HUES64 (cell line): ENCODE results near the gene TRMT1.
A peak's percentile ranks its signal among the peaks of the same experiment; 100 is the strongest.

Source experiments
- H3K27ac ChIP-seq: 2 replicates; pipeline ENCODE4 v1.7.0; 2013; ENCODE audit warnings: low read depth, low read length, inconsistent platforms
- H3K27me3 ChIP-seq: 2 replicates; pipeline ENCODE4 v1.6.1; 2013; ENCODE audit warnings: mild to moderate bottlenecking, low read length; ENCODE audit not compliant: insufficient read depth
- H3K36me3 ChIP-seq: 2 replicates; pipeline ENCODE4 v1.6.1; 2013; ENCODE audit warnings: mild to moderate bottlenecking, low read length; ENCODE audit not compliant: insufficient read depth
- H3K4me1 ChIP-seq: 2 replicates; pipeline ENCODE4 v1.6.1; 2013; ENCODE audit warnings: mild to moderate bottlenecking, low read length, moderate library complexity; ENCODE audit not compliant: insufficient read depth
- H3K4me3 ChIP-seq: 2 replicates; pipeline ENCODE4 v1.5.1; 2013; ENCODE audit warnings: mild to moderate bottlenecking, low read length, moderate library complexity
- H3K9ac ChIP-seq: 2 replicates; pipeline ENCODE4 v1.6.1; 2013; ENCODE audit warnings: mild to moderate bottlenecking, low read depth, low read length
- H3K9me3 ChIP-seq: 2 replicates; pipeline ENCODE4 v1.6.1; 2013; ENCODE audit warnings: low read depth, low read length; ENCODE audit not compliant: insufficient read depth
- WGBS: fragments of 150-250, 120-280 bp; methylation state at CpG from one replicate; pipeline ENCODE4 v1.1.7; 2013; ENCODE audit warnings: missing lambda C conversion rate; 5-methylcytosine and 5-hydroxymethylcytosine counted together

The TRMT1 gene

GRCh38 chr19:13120031-13120430 is 3.5 kb upstream of the TRMT1 start:
- WGBS = 83% methylated on average over 9 of the region's 9 CpGs
- H3K4me1 ChIP-seq = peaks cover 32% of the 10 kb centered on the region
- H3K36me3 ChIP-seq = peaks cover 24% of the 10 kb centered on the region
- H3K4me3 ChIP-seq = 0 out of 2 replicates have a peak overlapping the region, but pooled peaks have one; percentile 88
- peak overlapping the region; percentile 66; the same call in 1 of the 2 replicates for H3K27ac ChIP-seq
- H3K9me3 ChIP-seq = no peaks in the 10 kb centered on the region
- H3K27me3 ChIP-seq = no peaks in the 10 kb centered on the region
- no peak overlapping the region for H3K9ac ChIP-seq

DNA sequence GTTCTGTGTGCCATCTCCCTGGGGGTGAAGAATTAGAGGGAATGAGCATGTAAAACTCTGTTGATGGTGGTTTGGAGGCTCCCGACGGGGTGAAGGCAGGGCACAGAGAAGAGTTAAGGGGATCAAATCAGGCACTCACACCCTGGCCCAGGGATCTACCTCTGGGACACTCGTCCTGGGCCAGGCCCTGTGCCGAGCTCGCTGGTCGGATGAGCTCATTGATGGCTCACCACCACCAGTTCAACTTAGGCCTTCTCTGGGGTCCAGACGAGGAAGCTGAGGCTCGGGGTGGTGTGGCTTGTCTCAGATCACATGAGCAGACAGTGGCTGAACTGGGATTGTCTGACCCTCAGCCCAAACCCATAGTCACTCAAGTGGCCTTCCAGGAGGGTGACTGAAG is 3.1 kb upstream of the TRMT1 start:
- 86% methylated on average over 8 of the region's 8 CpGs for WGBS
- no peaks in the 10 kb centered on the region for H3K9me3 ChIP-seq
- H3K4me3 ChIP-seq = peak overlapping the region; percentile 88
- H3K27ac ChIP-seq = peak overlapping the region; percentile 69; the same call in 1 of the 2 replicates
- H3K36me3 ChIP-seq = peaks cover 26% of the 10 kb centered on the region
- peak overlapping the region; percentile 56; the same call in 1 of the 2 replicates for H3K9ac ChIP-seq
- peaks cover 32% of the 10 kb centered on the region for H3K4me1 ChIP-seq
- H3K27me3 ChIP-seq = no peaks in the 10 kb centered on the region

- no peaks in the 10 kb centered on the region for H3K27me3 ChIP-seq
- WGBS = under 1% methylated on average over 57 of the region's 57 CpGs
- H3K9me3 ChIP-seq = no peaks in the 10 kb centered on the region
- H3K4me1 ChIP-seq = peaks cover 32% of the 10 kb centered on the region
- peak overlapping the region; percentile 99 for H3K9ac ChIP-seq
- H3K36me3 ChIP-seq = peaks cover 30% of the 10 kb centered on the region
- peak overlapping the region; percentile 88 for H3K4me3 ChIP-seq
- H3K27ac ChIP-seq = peak overlapping the region; percentile 99
Measured at GRCh38 chr19:13118424-13119193, 2.1 kb upstream of the TRMT1 start.

DNA sequence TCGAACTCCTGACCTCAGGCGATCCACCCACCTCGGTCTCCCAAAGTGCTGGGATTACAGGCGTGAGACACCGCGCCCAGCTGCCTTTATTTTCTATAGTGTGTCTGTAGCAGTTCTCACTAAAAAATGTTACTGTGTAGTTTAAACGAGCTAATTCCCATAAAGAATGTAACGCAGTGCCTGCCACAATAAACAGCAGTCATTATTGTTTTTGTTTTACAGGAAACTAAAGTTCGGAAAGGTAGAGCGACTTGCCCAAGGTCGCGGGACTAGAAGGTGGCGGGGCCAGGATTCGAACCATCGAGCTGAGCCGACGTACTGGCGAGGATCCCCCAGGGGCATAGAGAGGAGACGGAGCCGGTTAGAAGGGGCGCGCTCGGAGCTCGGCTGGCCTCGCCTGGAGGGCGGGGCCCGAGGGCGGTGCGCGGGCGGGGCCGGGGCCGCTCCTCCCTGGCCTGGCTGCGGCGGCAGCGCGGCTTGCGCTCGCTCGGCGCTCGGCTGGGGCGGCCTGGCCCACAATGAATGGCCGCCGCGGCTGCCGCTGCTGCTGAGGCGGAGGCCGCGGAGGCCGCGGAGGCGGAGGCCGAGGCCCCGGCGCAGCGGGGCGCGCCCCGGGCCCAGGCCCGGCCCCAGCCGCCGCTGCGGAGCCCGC is 1.4 kb upstream of the TRMT1 start, which contains the start of gene NACC1:
TSS of gene NACC1 (plus strand) at position 493 of the 652 bp plus-strand sequence. CDS start 16,944 bp downstream, outside the sequence.
- Histone ChIP-seq H3K27ac (peak within 1 kb of the TSS; percentile 99), H3K27me3 (no peaks in the 10 kb centered on the region), H3K9me3 (no peaks in the 10 kb centered on the region), H3K4me1 (peaks cover 32% of the 10 kb centered on the region), H3K36me3 (peaks cover 37% of the 10 kb centered on the region), H3K4me3 (peak within 1 kb of the TSS; percentile 88), H3K9ac (peak within 1 kb of the TSS; percentile 99)
- 8% methylated on average over 65 of the region's 65 CpGs for WGBS

- Histone ChIP-seq H3K36me3 (peaks cover 43% of the 10 kb centered on the region), H3K4me1 (peaks cover 32% of the 10 kb centered on the region), H3K9ac (peak overlapping the region; percentile 96), H3K9me3 (no peaks in the 10 kb centered on the region), H3K27me3 (no peaks in the 10 kb centered on the region), H3K27ac (no peak overlapping the region), H3K4me3 (peak overlapping the region; percentile 88)
- 44% methylated on average over 20 of the region's 20 CpGs for WGBS
Measured at GRCh38 chr19:13117176-13117771, 734 bp upstream of the TRMT1 start.

GRCh38 chr19:13115936-13116281 is 631 bp downstream of the TRMT1 start:
- Histone ChIP-seq H3K4me1 (peaks cover 23% of the 10 kb centered on the region), H3K9me3 (no peaks in the 10 kb centered on the region), H3K36me3 (peaks cover 37% of the 10 kb centered on the region), H3K27me3 (no peaks in the 10 kb centered on the region), H3K9ac (peak overlapping the region; percentile 96), H3K27ac (peak overlapping the region; percentile 93), H3K4me3 (peak overlapping the region; percentile 88)
- 2% methylated on average over 18 of the region's 18 CpGs for WGBS

- H3K4me3 ChIP-seq = no peak overlapping the region
Measured at GRCh38 chr19:13112555-13112954, 4.0 kb downstream of the TRMT1 start.

GRCh38 chr19:13110099-13110610 is 6.4 kb downstream of the TRMT1 start:
- no peaks in the 10 kb centered on the region for H3K27me3 ChIP-seq
- H3K4me1 ChIP-seq = no peaks in the 10 kb centered on the region
- H3K4me3 ChIP-seq = no peak overlapping the region
- H3K36me3 ChIP-seq = peaks cover 53% of the 10 kb centered on the region
- no peak overlapping the region for H3K27ac ChIP-seq
- 95% methylated on average over 15 of the region's 15 CpGs for WGBS
- no peak overlapping the region for H3K9ac ChIP-seq
- H3K9me3 ChIP-seq = no peaks in the 10 kb centered on the region

More at GRCh38 chr19:13112555-13112954, 4.0 kb downstream of the TRMT1 start:
- no peak overlapping the region for H3K9ac ChIP-seq
- 95% methylated on average over 10 of the region's 10 CpGs for WGBS
- 0 out of 2 replicates have a peak, but pooled peaks cover 4% of the 10 kb centered on the region for H3K4me1 ChIP-seq
- no peaks in the 10 kb centered on the region for H3K27me3 ChIP-seq
- H3K27ac ChIP-seq = no peak overlapping the region
- H3K9me3 ChIP-seq = no peaks in the 10 kb centered on the region
- peaks cover 49% of the 10 kb centered on the region for H3K36me3 ChIP-seq

DNA sequence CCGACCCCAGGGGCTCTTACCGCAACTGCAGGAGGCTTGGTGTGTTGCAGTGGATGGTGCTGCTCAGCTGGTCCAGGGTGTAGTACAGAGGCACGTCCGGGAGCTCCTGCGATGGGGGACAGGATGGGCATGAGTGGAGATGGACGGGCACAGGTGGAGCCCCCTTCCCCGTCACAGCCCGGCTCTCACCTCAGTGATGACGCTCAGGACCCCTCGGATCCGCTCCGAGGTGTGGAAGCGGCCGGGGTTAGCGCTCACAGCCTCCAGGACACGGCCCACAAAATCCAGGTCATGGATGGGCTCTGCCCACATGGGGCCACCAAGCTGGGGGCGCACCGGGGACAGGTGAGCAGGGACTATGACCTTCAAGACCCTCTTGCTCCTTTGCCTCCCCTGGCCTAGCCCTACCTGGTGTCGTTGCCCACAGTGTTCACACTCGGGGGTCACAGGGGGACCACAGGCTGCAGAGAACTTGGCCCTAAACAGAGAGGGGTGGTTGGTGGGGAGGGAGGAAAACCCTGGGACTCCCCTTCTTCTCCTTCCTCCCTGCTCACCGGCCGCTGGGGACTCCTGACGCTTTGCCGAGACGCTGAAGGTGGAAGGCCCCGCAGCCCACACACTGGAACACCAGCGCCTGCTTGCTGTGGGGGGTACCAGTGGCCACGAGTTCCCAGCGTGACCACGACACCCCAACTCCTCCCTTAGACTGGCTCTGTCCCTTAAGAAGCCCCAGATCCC is 7.0 kb downstream of the TRMT1 start:
- Histone ChIP-seq H3K27ac (no peak overlapping the region), H3K4me1 (no peaks in the 10 kb centered on the region), H3K9ac (no peak overlapping the region), H3K4me3 (no peak overlapping the region), H3K36me3 (peaks cover 47% of the 10 kb centered on the region), H3K27me3 (no peaks in the 10 kb centered on the region), H3K9me3 (no peaks in the 10 kb centered on the region)
- WGBS = 94% methylated on average over 30 of the region's 30 CpGs

DNA sequence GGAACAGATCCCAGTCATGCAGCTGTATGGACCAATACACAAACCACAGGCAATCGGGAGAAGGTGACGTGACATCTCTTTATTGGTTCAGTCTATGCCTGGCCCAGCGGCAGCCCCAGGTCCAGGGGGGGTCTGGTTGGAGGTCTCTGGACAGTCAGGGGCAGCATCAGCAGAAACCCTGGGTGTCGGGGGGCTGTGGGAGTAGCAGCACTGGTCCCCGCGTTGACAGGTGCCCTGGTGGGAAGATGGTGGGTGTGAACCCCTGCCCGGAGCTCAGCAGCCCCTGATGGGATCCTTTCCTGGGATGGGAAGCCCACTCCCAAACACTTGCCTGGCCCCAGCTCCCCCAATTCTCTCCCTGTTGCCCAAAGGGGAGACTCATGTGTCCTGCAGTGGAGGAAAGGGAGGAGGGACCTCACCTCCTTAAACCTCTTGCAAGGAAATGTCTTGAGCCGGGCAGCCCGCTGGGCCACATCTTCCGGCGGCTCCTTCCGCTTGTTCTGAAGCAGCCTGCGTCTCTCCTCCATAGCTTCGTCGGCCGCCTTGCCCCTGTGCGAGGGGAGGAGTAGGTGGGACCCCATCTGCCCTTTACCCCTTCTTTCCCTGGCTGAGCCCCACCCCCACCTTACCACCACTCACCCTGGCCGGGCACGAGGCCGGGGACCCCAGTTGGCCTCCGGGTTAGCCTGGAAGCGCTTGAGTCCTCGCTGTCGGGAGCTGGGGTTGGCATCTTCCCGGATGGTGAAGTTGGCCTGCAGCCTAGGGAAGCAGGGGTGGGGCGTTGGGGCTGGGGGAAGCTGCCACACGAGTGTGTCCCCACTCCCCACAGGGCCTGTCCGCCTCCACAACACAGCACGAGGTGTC is 11.5 kb downstream of the TRMT1 start:
- no peaks in the 10 kb centered on the region for H3K9me3 ChIP-seq
- peaks cover 4% of the 10 kb centered on the region; the same call in 1 of the 2 replicates for H3K4me1 ChIP-seq
- H3K27me3 ChIP-seq = peaks cover 34% of the 10 kb centered on the region
- no peak overlapping the region for H3K9ac ChIP-seq
- no peak overlapping the region for H3K4me3 ChIP-seq
- WGBS = 91% methylated on average over 27 of the region's 29 CpGs
- H3K27ac ChIP-seq = no peak overlapping the region
- H3K36me3 ChIP-seq = peaks cover 20% of the 10 kb centered on the region
